Lower leg skin (tissue), 3 donors: ENCODE results near the gene CCSER1.

ENCODE experiments used
- CTCF ChIP-seq, 3 donors: fragments of 450-650 bp; IDR thresholded peaks; one replicate each; pipeline ENCODE4 v1.5.1; 2016; ENCODE audit warnings: antibody characterized with exemption in 3 of 3, mild to moderate bottlenecking in 3 of 3, moderate library complexity in 2 of 3
- POLR2A ChIP-seq, 2 donors: fragments of 450-650 bp; IDR thresholded peaks; one replicate each; pipeline ENCODE4 v1.6.1; 2016 to 2017; ENCODE audit warnings: antibody characterized with exemption in 2 of 2, mild to moderate bottlenecking in 1 of 2, moderate library complexity in 1 of 2

GRCh38 chr4:90670183-90670582 lies 543.0 kb downstream of the CCSER1 start:
- TF ChIP-seq CTCF (IDR thresholded peaks at IDR 0.05) (no peak), POLR2A (IDR thresholded peaks at IDR 0.05) (no peak)
